GM19240 (cell line): ENCODE data around the gene IGF1R.

Experiments used
- DNase-seq: peaks from one replicate; pipeline ENCODE4 v3.0.0; 2011; ENCODE audit warnings: low spot score; ENCODE audit not compliant: insufficient read length

Gene IGF1R

GRCh38 chr15:98724048-98724447 lies 75.7 kb downstream of the IGF1R start:
- DNase-seq: no peak

GRCh38 chr15:98724494-98724893 lies 76.2 kb downstream of the IGF1R start:
- no peak for DNase-seq

- no peak for DNase-seq
Observed at GRCh38 chr15:98725874-98726273, 77.5 kb downstream of the IGF1R start.

- no peak for DNase-seq
Observed at GRCh38 chr15:98727115-98728040, 79.0 kb downstream of the IGF1R start.

- no peak for DNase-seq
Observed at GRCh38 chr15:98728082-98728810, 79.9 kb downstream of the IGF1R start.

- DNase-seq: no peak
Observed at GRCh38 chr15:98728811-98729160, 80.4 kb downstream of the IGF1R start.

GRCh38 chr15:98729446-98730042 lies 81.2 kb downstream of the IGF1R start:
- no peak for DNase-seq

- no peak for DNase-seq
Observed at GRCh38 chr15:98730860-98731711, 82.7 kb downstream of the IGF1R start.

- DNase-seq: no peak
Observed at GRCh38 chr15:98731712-98732450, 83.5 kb downstream of the IGF1R start.

- DNase-seq: no peak
Observed at GRCh38 chr15:98733098-98733497, 84.8 kb downstream of the IGF1R start.

GRCh38 chr15:98734466-98735199 lies 86.3 kb downstream of the IGF1R start:
- DNase-seq: no peak

- DNase-seq: no peak
Observed at GRCh38 chr15:98735304-98735703, 87.0 kb downstream of the IGF1R start.

GRCh38 chr15:98735895-98736617 lies 87.7 kb downstream of the IGF1R start:
- DNase-seq: no peak

GRCh38 chr15:98737159-98737558 lies 88.8 kb downstream of the IGF1R start:
- DNase-seq: no peak

- DNase-seq: no peak
Observed at GRCh38 chr15:98737721-98738120, 89.4 kb downstream of the IGF1R start.

GRCh38 chr15:98738689-98739401 lies 90.5 kb downstream of the IGF1R start:
- DNase-seq: no peak

- DNase-seq: no peak
Observed at GRCh38 chr15:98740295-98740694, 92.0 kb downstream of the IGF1R start.

- DNase-seq: no peak
Observed at GRCh38 chr15:98740963-98741362, 92.6 kb downstream of the IGF1R start.

GRCh38 chr15:98743177-98743576 lies 94.8 kb downstream of the IGF1R start:
- DNase-seq: no peak
